ENCODE results near the gene APEH. TPM values are rescaled to one million over a fixed set of nuclear protein-coding genes. Genes with fewer than 3 reads are reported as not detected.

Gene APEH
- total and polyA plus RNA-seq, 10 of the 15 experiments (the other 5 are each of a cell fraction or from before 2014, with no cell fraction given), result 74.4 to 214 (median 131) TPM

DNA sequence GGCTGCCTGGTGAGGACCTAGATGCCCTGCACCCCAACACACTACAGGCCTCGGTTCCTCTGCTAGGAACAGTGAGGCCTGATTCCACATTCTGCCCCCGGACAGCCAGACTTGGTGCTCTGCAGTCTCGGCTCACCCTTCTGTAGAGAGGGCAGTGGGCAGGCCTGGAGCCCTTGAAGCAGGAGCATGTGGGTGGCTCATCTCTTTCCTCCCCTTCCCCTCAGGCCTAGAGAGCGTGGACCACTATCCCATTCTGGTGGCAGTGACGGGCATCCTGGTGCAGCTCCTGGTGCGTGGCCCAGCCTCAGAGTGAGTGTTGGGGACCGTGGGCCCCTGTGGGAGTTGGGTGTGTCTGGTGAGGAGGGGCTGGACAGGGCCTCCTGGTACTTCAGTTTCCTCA is 42.0 kb downstream of the APEH start:
- no peak for DNase-seq (ENCODE audit: low read depth, low spot score)
- CTCF ChIA-PET, result no interaction called here

DNA sequence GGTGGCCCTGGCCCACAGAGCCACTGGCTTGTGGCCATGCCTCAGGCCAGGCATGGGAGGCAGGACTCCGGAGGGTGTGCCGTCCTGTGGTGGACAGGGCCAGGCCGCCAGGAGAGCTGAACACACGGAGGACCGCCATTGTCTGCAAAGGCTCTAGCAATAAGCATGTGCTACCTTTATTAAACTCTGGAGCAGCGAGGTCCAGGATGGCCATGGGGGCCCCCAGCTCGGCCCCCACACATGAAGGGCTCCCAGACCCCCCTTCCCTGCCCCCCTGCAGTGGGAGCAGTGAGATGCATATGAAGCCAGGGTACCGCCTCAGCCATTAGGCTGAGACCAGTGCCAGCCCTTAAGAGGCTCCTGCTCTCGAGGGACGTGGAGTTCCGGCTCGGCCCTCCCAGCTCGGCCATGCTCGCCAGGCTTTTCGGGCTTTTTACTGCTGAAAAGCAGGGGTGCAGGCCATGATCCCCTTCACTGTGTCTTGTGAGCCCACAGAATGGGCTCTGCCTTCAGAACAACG is 42.6 kb downstream of the APEH start:
- H2AFZ ChIP-seq (ENCODE audit: control insufficient read depth, low read depth, low read length), result no peak overlapping the region
- intact Hi-C loops (cut with micrococcal nuclease; ENCODE audit: unreplicated experiment) (no loop called here), in situ Hi-C loops (cut with MboI) (no loop called here)
- TF ChIP-seq SUZ12 (IDR thresholded peaks at IDR 0.05; ENCODE audit: unreplicated experiment) (no peak), SUPT20H (IDR thresholded peaks at IDR 0.05; ENCODE audit: borderline replicate concordance, control insufficient read depth, low read depth, low read length) (no peak), NR2C2 (IDR thresholded peaks at IDR 0.05; ENCODE audit: borderline replicate concordance, control insufficient read depth, insufficient read length, low read depth) (no peak), ZBED1 (IDR thresholded peaks at IDR 0.05; ENCODE audit: borderline replicate concordance) (no peak), ZNF274 (IDR thresholded peaks at IDR 0.05; ENCODE audit: insufficient read depth, insufficient read length) (no peak), SIX5 (IDR thresholded peaks at IDR 0.05; ENCODE audit: low read depth, low read length, severe bottlenecking) (no peak), RAD51 (IDR thresholded peaks at IDR 0.05) (no peak)
- TF ChIP-seq, protein P1, sequence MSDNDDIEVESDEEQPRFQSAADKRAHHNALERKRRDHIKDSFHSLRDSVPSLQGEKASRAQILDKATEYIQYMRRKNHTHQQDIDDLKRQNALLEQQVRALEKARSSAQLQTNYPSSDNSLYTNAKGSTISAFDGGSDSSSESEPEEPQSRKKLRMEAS (IDR thresholded peaks at IDR 0.05; ENCODE audit: low read depth, low read length), result no peak
- TF ChIP-seq, protein P2, sequence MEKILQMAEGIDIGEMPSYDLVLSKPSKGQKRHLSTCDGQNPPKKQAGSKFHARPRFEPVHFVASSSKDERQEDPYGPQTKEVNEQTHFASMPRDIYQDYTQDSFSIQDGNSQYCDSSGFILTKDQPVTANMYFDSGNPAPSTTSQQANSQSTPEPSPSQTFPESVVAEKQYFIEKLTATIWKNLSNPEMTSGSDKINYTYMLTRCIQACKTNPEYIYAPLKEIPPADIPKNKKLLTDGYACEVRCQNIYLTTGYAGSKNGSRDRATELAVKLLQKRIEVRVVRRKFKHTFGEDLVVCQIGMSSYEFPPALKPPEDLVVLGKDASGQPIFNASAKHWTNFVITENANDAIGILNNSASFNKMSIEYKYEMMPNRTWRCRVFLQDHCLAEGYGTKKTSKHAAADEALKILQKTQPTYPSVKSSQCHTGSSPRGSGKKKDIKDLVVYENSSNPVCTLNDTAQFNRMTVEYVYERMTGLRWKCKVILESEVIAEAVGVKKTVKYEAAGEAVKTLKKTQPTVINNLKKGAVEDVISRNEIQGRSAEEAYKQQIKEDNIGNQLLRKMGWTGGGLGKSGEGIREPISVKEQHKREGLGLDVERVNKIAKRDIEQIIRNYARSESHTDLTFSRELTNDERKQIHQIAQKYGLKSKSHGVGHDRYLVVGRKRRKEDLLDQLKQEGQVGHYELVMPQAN (conservative IDR thresholded peaks at IDR 0.05), result no peak
- TF ChIP-seq, protein P3, sequence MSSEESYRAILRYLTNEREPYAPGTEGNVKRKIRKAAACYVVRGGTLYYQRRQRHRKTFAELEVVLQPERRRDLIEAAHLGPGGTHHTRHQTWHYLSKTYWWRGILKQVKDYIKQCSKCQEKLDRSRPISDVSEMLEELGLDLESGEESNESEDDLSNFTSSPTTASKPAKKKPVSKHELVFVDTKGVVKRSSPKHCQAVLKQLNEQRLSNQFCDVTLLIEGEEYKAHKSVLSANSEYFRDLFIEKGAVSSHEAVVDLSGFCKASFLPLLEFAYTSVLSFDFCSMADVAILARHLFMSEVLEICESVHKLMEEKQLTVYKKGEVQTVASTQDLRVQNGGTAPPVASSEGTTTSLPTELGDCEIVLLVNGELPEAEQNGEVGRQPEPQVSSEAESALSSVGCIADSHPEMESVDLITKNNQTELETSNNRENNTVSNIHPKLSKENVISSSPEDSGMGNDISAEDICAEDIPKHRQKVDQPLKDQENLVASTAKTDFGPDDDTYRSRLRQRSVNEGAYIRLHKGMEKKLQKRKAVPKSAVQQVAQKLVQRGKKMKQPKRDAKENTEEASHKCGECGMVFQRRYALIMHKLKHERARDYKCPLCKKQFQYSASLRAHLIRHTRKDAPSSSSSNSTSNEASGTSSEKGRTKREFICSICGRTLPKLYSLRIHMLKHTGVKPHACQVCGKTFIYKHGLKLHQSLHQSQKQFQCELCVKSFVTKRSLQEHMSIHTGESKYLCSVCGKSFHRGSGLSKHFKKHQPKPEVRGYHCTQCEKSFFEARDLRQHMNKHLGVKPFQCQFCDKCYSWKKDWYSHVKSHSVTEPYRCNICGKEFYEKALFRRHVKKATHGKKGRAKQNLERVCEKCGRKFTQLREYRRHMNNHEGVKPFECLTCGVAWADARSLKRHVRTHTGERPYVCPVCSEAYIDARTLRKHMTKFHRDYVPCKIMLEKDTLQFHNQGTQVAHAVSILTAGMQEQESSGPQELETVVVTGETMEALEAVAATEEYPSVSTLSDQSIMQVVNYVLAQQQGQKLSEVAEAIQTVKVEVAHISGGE (CRISPR knock-in tag; IDR thresholded peaks at IDR 0.05), result no peak
- FAIRE-seq (no peak), ATAC-seq (no peak), DNase-seq (ENCODE audit: low read depth, low spot score) (no peak)
- CTCF ChIA-PET, result no interaction called here
- no peak overlapping the region for H3K4me3 ChIP-seq
- SMC1A ChIA-PET (ENCODE audit: uncharacterized antibody, unreplicated experiment), result no interaction called here
- H3K79me2 ChIP-seq (ENCODE audit: control insufficient read depth, insufficient read depth, low read length), result no peaks in the 10 kb centered on the region
- no TSS peak for BruUV-seq (replicated peaks)
- H3K9ac ChIP-seq (ENCODE audit: control insufficient read depth, insufficient read depth, low read length), result no peak overlapping the region
- H3K4me1 ChIP-seq (ENCODE audit: control insufficient read depth, insufficient read depth, low read length), result peaks cover 6% of the 10 kb centered on the region
- no peaks in the 10 kb centered on the region; the same call in 2 of the 3 replicates for H3K9me3 ChIP-seq (replicated peaks; ENCODE audit: control insufficient read depth, insufficient read depth, low read length)
- POLR2A ChIA-PET, result interaction anchor here (0.6 kb wide), 1 partner anchor 183 kb away, joined by 3 read pairs; no protein-coding TSS in a partner anchor
- H3K36me3 ChIP-seq (ENCODE audit: control insufficient read depth in 2 of 2, insufficient read depth in 2 of 2, low read length in 1 of 2), result peaks cover 3 to 9% of the 10 kb centered on the region in 2 experiments; a peak in 3 of 4 replicates
- WGBS (ENCODE audit: insufficient coverage, insufficient replicate concordance, low lambda C conversion rate, missing lambda C conversion rate), result 84% methylated on average over 16 of the region's 16 CpGs
- H4K20me1 ChIP-seq (ENCODE audit: control insufficient read depth, insufficient read depth), result no peaks in the 10 kb centered on the region
- no peaks in the 10 kb centered on the region for H3K27me3 ChIP-seq (replicated peaks in 1 of 2; ENCODE audit: control insufficient read depth in 2 of 2, insufficient read depth in 2 of 2, low read length in 1 of 2)
- H3K27ac ChIP-seq (ENCODE audit: control insufficient read depth, insufficient read depth), result no peak overlapping the region
- RAD21 ChIA-PET (ENCODE audit: unreplicated experiment), result no interaction called here
- H3K4me2 ChIP-seq (ENCODE audit: control insufficient read depth, insufficient read depth), result no peak overlapping the region

More for the DNA sequence above, 42.0 kb downstream of the APEH start:
- ChIA-PET SMC1A (ENCODE audit: uncharacterized antibody, unreplicated experiment) (no interaction called here), RAD21 (ENCODE audit: unreplicated experiment) (no interaction called here), POLR2A (interaction anchor here (0.6 kb wide), 1 partner anchor 184 kb away, joined by 3 read pairs; no protein-coding TSS in a partner anchor)
- H3K27ac ChIP-seq (ENCODE audit: control insufficient read depth, insufficient read depth), result no peak overlapping the region
- H3K9ac ChIP-seq (ENCODE audit: control insufficient read depth, insufficient read depth, low read length), result no peak overlapping the region
- no peak overlapping the region for H2AFZ ChIP-seq (ENCODE audit: control insufficient read depth, low read depth, low read length)
- H3K36me3 ChIP-seq (ENCODE audit: control insufficient read depth in 2 of 2, insufficient read depth in 2 of 2, low read length in 1 of 2), result peaks cover under 1 to 7% of the 10 kb centered on the region in 2 experiments; a peak in 3 of 4 replicates
- TF ChIP-seq BHLHE40 (IDR thresholded peaks at IDR 0.05; ENCODE audit: borderline replicate concordance in 1 of 2, low read depth in 2 of 2, low read length in 1 of 2), result no peak
- TF ChIP-seq SUZ12 (IDR thresholded peaks at IDR 0.05; ENCODE audit: unreplicated experiment), result no peak
- TF ChIP-seq POLR2A (IDR thresholded peaks at IDR 0.05; ENCODE audit: low read depth, low read length), result peak; percentile 74
- peaks cover 6% of the 10 kb centered on the region for H3K4me1 ChIP-seq (ENCODE audit: control insufficient read depth, insufficient read depth, low read length)
- FAIRE-seq, result no peak
- H3K27me3 ChIP-seq (replicated peaks in 1 of 2; ENCODE audit: control insufficient read depth in 2 of 2, insufficient read depth in 2 of 2, low read length in 1 of 2), result no peaks in the 10 kb centered on the region
- WGBS (ENCODE audit: insufficient coverage, insufficient replicate concordance, low lambda C conversion rate, missing lambda C conversion rate), result 88% methylated on average over 7 of the region's 7 CpGs
- no peak overlapping the region for H3K4me2 ChIP-seq (ENCODE audit: control insufficient read depth, insufficient read depth)
- no peaks in the 10 kb centered on the region for H4K20me1 ChIP-seq (ENCODE audit: control insufficient read depth, insufficient read depth)
- intact Hi-C loops (cut with micrococcal nuclease; ENCODE audit: unreplicated experiment), result no loop called here
- no peak for ATAC-seq
- no peak overlapping the region for H3K4me3 ChIP-seq
- no peaks in the 10 kb centered on the region; the same call in 2 of the 3 replicates for H3K9me3 ChIP-seq (replicated peaks; ENCODE audit: control insufficient read depth, insufficient read depth, low read length)
- H3K79me2 ChIP-seq (ENCODE audit: control insufficient read depth, insufficient read depth, low read length), result no peaks in the 10 kb centered on the region
- BruUV-seq (replicated peaks), result no TSS peak
- in situ Hi-C loops (cut with MboI), result no loop called here

Data from GM12878 (cell line).